Measurements from ENCODE around the gene CA10. TPM values are rescaled to one million over a fixed set of nuclear protein-coding genes. Genes with fewer than 3 reads are reported as not detected.

CA10 gene
- 1 to 10 TPM in 1 of 5 donors, not detected in 4; 1.3 TPM for total RNA-seq
- not detected for polyA plus RNA-seq
- long read RNA-seq, donor 1: 0 reads
- long read RNA-seq, donor 2, partial matches to known transcripts: 0 of 2 reads
- long read RNA-seq, donor 2, other reads (novel, unspliced or antisense): 0 of 2 reads
- long read RNA-seq, donor 3: 0 reads
- long read RNA-seq, donor 4: 0 reads
- long read RNA-seq, donor 5: 0 reads
- long read RNA-seq, donor 6: 0 reads
- long read RNA-seq, donor 7, partial matches to known transcripts: 0 of 2 reads
- long read RNA-seq, donor 7, other reads (novel, unspliced or antisense): 0 of 2 reads
- long read RNA-seq, donor 8: 0 reads
- long read RNA-seq, donor 9: 0 reads
- long read RNA-seq, donor 10: 0 reads

- 1 to 6% (median 3%) methylated on average over 18 to 52 of the region's 52 CpGs for WGBS, 5 donors
- Histone ChIP-seq H3K4me1 (peaks cover 13 to 21% (median 19%) of the 10 kb centered on the region in 4 donors), H3K36me3 (no peaks in the 10 kb centered on the region), H3K27ac (no peak within 1 kb of the TSS), H3K27me3 (peaks cover 20 to 81% (median 40%) of the 10 kb centered on the region in 3 donors), H3K4me3 (peak within 1 kb of the TSS; percentile 29 to 43 (median 34)), H3K9me3 (peaks cover 0 to 11% (median 8%) of the 10 kb centered on the region in 4 donors)
- TF ChIP-seq EP300 (IDR thresholded peaks at IDR 0.05) (no peak), POLR2A (IDR thresholded peaks at IDR 0.05) (no peak), CTCF (IDR thresholded peaks at IDR 0.05) (no peak), POLR2AphosphoS5 (IDR thresholded peaks at IDR 0.05) (no peak)
- peak in 1 of 2 donors; percentile 41 for DNase-seq
- intact Hi-C loops (cut with DNase I; ENCODE audit: low total_unique reads): no loop called here
These were observed at the start of gene CA10 for GRCh38 chr17:52158450-52159042. TSS of gene CA10 (minus strand) at chr17:52158714.

GRCh38 chr17:52207796-52208195 lies 49.3 kb upstream of the CA10 start:
- no peak for DNase-seq
- Histone ChIP-seq H3K9me3 (no peaks in the 10 kb centered on the region), H3K4me3 (no peak overlapping the region), H3K27me3 (no peaks in the 10 kb centered on the region), H3K36me3 (no peaks in the 10 kb centered on the region), H3K27ac (no peak overlapping the region), H3K4me1 (no peaks in the 10 kb centered on the region)
- TF ChIP-seq POLR2A (IDR thresholded peaks at IDR 0.05): no peak
- TF ChIP-seq POLR2AphosphoS5 (IDR thresholded peaks at IDR 0.05): no peak
- TF ChIP-seq EP300 (IDR thresholded peaks at IDR 0.05): no peak
- no peak for TF ChIP-seq CTCF (IDR thresholded peaks at IDR 0.05)
- 55 to 72% (median 57%) methylated on average over 2 of the region's 2 CpGs for WGBS, 5 donors
- intact Hi-C loops (cut with DNase I; ENCODE audit: low total_unique reads): no loop called here

GRCh38 chr17:52202520-52203080 lies 44.1 kb upstream of the CA10 start:
- WGBS, 5 donors: 78 to 94% (median 86%) methylated on average over 2 of the region's 2 CpGs
- Histone ChIP-seq H3K27me3 (no peaks in the 10 kb centered on the region), H3K27ac (no peak overlapping the region), H3K4me1 (no peaks in the 10 kb centered on the region), H3K36me3 (no peaks in the 10 kb centered on the region), H3K9me3 (no peaks in the 10 kb centered on the region), H3K4me3 (no peak overlapping the region)
- intact Hi-C loops (cut with DNase I; ENCODE audit: low total_unique reads): no loop called here
- no peak for DNase-seq
- no peak for TF ChIP-seq POLR2A (IDR thresholded peaks at IDR 0.05)
- TF ChIP-seq POLR2AphosphoS5 (IDR thresholded peaks at IDR 0.05): no peak

GRCh38 chr17:52201767-52202519 lies 43.4 kb upstream of the CA10 start:
- Histone ChIP-seq H3K4me3 (no peak overlapping the region), H3K27me3 (no peaks in the 10 kb centered on the region), H3K27ac (no peak overlapping the region), H3K4me1 (no peaks in the 10 kb centered on the region), H3K36me3 (no peaks in the 10 kb centered on the region), H3K9me3 (no peaks in the 10 kb centered on the region)
- TF ChIP-seq POLR2AphosphoS5 (IDR thresholded peaks at IDR 0.05) (no peak), EP300 (IDR thresholded peaks at IDR 0.05) (no peak), CTCF (IDR thresholded peaks at IDR 0.05) (no peak), POLR2A (IDR thresholded peaks at IDR 0.05) (no peak)
- intact Hi-C loops (cut with DNase I; ENCODE audit: low total_unique reads): no loop called here
- DNase-seq: no peak
- 53 to 80% (median 76%) methylated on average over 2 of the region's 2 CpGs for WGBS, 5 donors
